HepG2 (cell line): Measurements from ENCODE around the gene SPRYD3. TPM values are rescaled to one million over a fixed set of nuclear protein-coding genes. Genes with fewer than 3 reads are reported as not detected.
A peak's percentile ranks its signal among the peaks of the same experiment; 100 is the strongest.

ENCODE experiments used
- CCAR2 ChIP-seq: fragments of 200-400 bp; formaldehyde crosslinking; optimal IDR thresholded peaks from 2 replicates; pipeline ENCODE3; 2018; ENCODE audit warnings: low read depth, mild to moderate bottlenecking, low read length, moderate library complexity
- HDAC6 ChIP-seq: fragments of 200-600 bp; sonication (generic); IDR thresholded peaks from 2 replicates; pipeline ENCODE4 v1.7.0; 2017; ENCODE audit warnings: mild to moderate bottlenecking, antibody characterized with exemption, low read length, low read depth
- HIVEP1 ChIP-seq: sonication (generic); formaldehyde crosslinking; IDR thresholded peaks from 2 replicates; pipeline ENCODE4 v1.4.0; 2020; ENCODE audit warnings: mild to moderate bottlenecking, missing genetic modification reagents
- NFYB ChIP-seq: sonication (generic); formaldehyde crosslinking; IDR thresholded peaks from 2 replicates; pipeline ENCODE4 v1.4.0; 2020; ENCODE audit warnings: missing genetic modification reagents
- POLR2G ChIP-seq: fragments of 200-400 bp; formaldehyde crosslinking; IDR thresholded peaks from 2 replicates; pipeline ENCODE4 v1.6.1; 2018; ENCODE audit warnings: mild to moderate bottlenecking, low read depth, low read length, moderate library complexity
- PRPF4 ChIP-seq: fragments of 200-400 bp; formaldehyde crosslinking; IDR thresholded peaks from 2 replicates; pipeline ENCODE4 v1.6.1; 2016; ENCODE audit warnings: low read length, low read depth; ENCODE audit not compliant: poor library complexity, severe bottlenecking
- SOX13 ChIP-seq, 3 experiments: fragments of 450-650 bp in 1 of 3; sonication (generic) in 1 of 3; formaldehyde crosslinking in 1 of 3; IDR thresholded peaks in 2 of 3; conservative IDR thresholded peaks in 1 of 3; 2 replicates each; pipeline versions ENCODE4 v1.5.0 to v1.6.1; 2016 to 2020; ENCODE audit warnings: antibody characterized with exemption in 1 of 3, mild to moderate bottlenecking in 1 of 3, missing compliant biosample characterization in 1 of 3, missing genetic modification reagents in 1 of 3, moderate library complexity in 1 of 3
- SRSF9 ChIP-seq: fragments of 200-400 bp; formaldehyde crosslinking; IDR thresholded peaks from 2 replicates; pipeline ENCODE4 v1.6.1; 2018; ENCODE audit warnings: borderline replicate concordance, mild to moderate bottlenecking, low read depth, low read length; ENCODE audit not compliant: insufficient read depth, poor library complexity, severe bottlenecking
- ZC3H13 ChIP-seq: sonication (generic); formaldehyde crosslinking; IDR thresholded peaks from 2 replicates; pipeline ENCODE4 v1.8.1; 2023; ENCODE audit warnings: mild to moderate bottlenecking, missing genetic modification reagents, moderate library complexity
- ZHX1 ChIP-seq: sonication (generic); formaldehyde crosslinking; IDR thresholded peaks from 2 replicates; pipeline ENCODE4 v1.8.1; 2022; ENCODE audit warnings: low read depth, mild to moderate bottlenecking, missing genetic modification reagents
- ZMYM4 ChIP-seq: sonication (generic); formaldehyde crosslinking; IDR thresholded peaks from 2 replicates; pipeline ENCODE4 v1.8.1; 2023; ENCODE audit warnings: mild to moderate bottlenecking, missing genetic modification reagents
- ZNF431 ChIP-seq: sonication (generic); formaldehyde crosslinking; IDR thresholded peaks from 2 replicates; pipeline ENCODE4 v1.9.0; 2022; ENCODE audit warnings: missing genetic modification reagents, low read depth, mild to moderate bottlenecking, borderline replicate concordance
- polyA plus RNA-seq, 8 experiments: library from polyadenylated mRNA; depleted of rRNA in 3 of 8; stranded (reverse) in 7 of 8; unstranded in 1 of 8; fragments of >200 nt; fragmentation: Illumina TruSeq in 4 of 8; extraction: Trizol in 4 of 8; gene quantifications; 2 replicates each; pipeline versions ENCODE4 v1.2.1 to v1.2.3, GENCODE V29; 2011 to 2016; ENCODE audit warnings: low read depth in 4 of 8, missing spikeins in 1 of 8, mixed read lengths in 1 of 8; ENCODE audit not compliant: insufficient read depth in 1 of 8
- total RNA-seq, 5 experiments: library from RNA; depleted of rRNA; stranded (reverse); fragments of >200 nt; fragmentation: Illumina TruSeq; extraction: Trizol; gene quantifications; 2 replicates each; pipeline ENCODE4 v1.2.3, GENCODE V29; 2016; ENCODE audit warnings: low read depth in 1 of 5
- TF ChIP-seq, protein P1 (sequence below): IDR thresholded peaks from 2 replicates; pipeline ENCODE4 v1.6.1; 2016; ENCODE audit warnings: missing biosample characterization, missing genetic modification reagents, low read depth
- TF ChIP-seq, protein P2 (sequence below): sonication (generic); formaldehyde crosslinking; IDR thresholded peaks from 2 replicates; pipeline ENCODE4 v1.4.0; 2020; ENCODE audit warnings: mild to moderate bottlenecking, missing genetic modification reagents

SPRYD3 gene
- total and polyA plus RNA-seq, 2 of the 13 experiments (the other 11 are each of a cell fraction or from before 2014, with no cell fraction given): 9.0 to 9.2 TPM

DNA sequence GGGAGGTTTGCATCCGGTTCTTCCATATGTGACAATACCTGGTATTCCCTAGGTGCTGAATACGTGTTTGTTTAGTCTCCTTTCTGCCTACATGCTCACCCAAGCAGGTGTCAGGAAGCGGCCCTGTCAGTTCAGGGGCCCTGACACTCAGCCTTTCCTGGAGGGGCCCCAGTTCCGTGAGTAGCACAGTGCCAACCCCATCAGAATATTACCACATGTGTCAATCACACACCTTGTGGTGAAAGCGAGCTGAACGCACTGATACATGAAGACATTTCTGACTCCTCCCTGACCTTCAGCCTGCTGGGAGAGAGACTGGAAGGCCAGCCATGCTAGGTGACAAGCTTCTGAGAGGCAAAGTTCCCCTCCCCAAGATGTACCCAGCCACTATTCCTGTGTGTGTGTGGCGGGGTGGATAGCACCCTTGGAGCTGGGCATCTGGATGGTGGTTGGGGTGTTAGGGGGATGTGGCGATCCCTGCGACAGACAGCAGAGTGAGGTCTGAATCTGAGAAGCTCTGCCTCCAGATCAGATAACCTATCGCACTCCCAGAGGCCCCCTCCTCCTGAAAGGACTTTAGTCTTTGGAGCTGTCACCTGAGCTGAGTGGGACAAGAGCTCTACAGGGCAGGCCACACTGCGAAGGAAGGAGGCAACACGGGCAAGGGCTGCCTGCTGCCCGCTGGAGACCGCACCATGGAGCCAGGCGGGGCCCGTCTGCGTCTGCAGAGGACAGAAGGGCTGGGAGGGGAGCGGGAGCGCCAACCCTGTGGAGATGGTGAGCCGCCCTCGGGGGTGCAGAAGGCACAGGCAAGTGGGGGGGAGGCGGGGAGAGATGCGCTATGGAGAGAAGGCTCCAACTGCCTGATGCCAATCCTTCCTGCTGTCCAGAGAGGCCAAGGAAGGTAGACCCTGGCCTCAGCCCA, 24.0 kb upstream of the SPRYD3 start, which contains the start of gene SOAT2 (continued):
- TF ChIP-seq, protein P1, sequence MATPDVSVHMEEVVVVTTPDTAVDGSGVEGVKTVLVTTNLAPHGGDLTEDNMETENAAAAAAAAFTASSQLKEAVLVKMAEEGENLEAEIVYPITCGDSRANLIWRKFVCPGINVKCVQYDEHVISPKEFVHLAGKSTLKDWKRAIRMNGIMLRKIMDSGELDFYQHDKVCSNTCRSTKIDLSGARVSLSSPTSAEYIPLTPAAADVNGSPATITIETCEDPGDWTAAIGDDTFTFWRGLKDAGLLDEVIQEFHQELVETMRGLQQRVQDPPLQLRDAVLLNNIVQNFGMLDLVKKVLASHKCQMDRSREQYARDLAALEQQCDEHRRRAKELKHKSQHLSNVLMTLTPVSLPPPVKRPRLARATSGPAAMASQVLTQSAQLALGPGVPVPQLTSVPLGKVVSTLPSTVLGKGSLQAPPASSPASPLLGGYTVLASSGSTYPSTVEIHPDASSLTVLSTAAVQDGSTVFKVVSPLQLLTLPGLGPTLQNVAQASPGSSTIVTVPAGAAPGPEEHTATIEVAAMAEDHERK: no peak
- no peak for TF ChIP-seq HDAC6
- TF ChIP-seq, protein P2, sequence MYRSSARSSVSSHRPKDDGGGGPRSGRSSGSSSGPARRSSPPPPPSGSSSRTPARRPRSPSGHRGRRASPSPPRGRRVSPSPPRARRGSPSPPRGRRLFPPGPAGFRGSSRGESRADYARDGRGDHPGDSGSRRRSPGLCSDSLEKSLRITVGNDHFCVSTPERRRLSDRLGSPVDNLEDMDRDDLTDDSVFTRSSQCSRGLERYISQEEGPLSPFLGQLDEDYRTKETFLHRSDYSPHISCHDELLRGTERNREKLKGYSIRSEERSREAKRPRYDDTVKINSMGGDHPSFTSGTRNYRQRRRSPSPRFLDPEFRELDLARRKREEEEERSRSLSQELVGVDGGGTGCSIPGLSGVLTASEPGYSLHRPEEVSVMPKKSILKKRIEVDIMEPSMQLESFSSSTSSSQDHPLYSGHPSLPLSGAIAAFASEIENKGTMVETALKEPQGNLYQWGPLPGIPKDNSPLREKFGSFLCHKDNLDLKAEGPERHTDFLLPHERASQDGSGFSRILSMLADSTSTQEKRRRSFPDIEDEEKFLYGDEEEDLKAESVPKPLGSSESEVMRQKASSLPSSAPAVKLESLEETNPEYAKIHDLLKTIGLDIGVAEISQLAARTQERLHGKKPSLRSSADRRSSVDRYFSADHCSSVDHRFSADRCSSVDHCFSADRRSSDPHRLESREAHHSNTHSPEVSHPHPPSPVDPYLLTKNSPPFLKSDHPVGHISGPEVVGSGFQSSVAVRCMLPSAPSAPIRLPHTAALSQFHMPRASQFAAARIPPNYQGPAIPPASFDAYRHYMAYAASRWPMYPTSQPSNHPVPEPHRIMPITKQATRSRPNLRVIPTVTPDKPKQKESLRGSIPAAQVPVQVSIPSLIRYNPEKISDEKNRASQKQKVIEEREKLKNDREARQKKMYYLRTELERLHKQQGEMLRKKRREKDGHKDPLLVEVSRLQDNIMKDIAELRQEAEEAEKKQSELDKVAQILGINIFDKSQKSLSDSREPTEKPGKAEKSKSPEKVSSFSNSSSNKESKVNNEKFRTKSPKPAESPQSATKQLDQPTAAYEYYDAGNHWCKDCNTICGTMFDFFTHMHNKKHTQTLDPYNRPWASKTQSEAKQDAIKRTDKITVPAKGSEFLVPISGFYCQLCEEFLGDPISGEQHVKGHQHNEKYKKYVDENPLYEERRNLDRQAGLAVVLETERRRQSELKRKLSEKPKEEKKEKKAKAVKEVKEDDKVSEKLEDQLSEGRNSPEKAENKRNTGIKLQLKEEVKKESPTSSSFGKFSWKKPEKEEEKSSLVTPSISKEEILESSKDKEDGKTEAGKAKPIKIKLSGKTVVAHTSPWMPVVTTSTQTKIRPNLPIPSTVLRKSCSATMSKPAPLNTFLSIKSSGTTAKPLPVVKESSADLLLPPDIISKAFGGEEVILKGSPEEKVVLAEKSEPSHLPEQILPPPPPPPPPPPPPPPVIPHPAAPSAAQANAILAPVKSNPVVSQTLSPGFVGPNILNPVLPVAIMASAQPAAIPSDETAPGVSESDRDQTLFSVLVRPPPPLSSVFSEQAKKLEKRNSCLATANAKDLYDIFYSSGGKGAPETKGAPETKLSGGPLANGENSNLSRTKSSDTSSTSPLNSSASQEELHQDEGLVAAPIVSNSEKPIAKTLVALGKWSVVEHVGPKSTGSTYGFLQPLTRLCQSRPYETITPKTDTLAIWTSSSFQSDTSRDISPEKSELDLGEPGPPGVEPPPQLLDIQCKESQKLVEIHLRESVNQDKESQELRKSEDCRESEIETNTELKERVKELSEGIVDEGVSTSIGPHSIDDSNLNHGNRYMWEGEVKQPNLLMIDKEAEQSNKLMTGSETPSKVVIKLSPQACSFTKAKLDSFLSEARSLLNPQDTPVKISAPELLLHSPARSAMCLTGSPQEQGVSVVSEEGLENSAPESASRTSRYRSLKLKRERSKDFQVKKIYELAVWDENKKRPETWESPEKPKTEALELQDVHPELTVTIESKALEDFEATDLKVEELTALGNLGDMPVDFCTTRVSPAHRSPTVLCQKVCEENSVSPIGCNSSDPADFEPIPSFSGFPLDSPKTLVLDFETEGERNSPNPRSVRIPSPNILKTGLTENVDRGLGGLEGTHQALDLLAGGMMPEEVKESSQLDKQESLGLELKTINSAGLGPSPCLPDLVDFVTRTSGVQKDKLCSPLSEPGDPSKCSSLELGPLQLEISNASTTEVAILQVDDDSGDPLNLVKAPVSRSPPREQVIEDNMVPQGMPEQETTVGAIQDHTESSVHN (CRISPR knock-in tag): no peak
- TF ChIP-seq HIVEP1 (CRISPR knock-in tag): no peak
- peak; percentile 63; the same call in 1 of the 2 replicates for TF ChIP-seq ZMYM4 (CRISPR knock-in tag)
- TF ChIP-seq ZNF431 (CRISPR knock-in tag): peak; percentile 96
- TF ChIP-seq SOX13 (IDR thresholded peaks at IDR 0.05): 0 out of 2 replicates have a peak, but pooled peaks have one; percentile 7
- peak in 1 of 2 experiments; percentile 49; a peak in 1 of 4 replicates for TF ChIP-seq SOX13 (CRISPR knock-in tag; conservative IDR thresholded peaks at IDR 0.05 in 1 of 2, IDR thresholded peaks at IDR 0.05 in 1 of 2)
- peak; percentile 30; the same call in 1 of the 2 replicates for TF ChIP-seq ZHX1
- TF ChIP-seq POLR2G: peak; percentile 85
- TF ChIP-seq PRPF4: no peak
- TF ChIP-seq ZC3H13: peak; percentile 51; the same call in 1 of the 2 replicates
- no peak for TF ChIP-seq SRSF9
- no peak for TF ChIP-seq NFYB
- TF ChIP-seq CCAR2: no peak
